RWPE1 (cell line): ENCODE results near the gene SOX12.
"Not testable (repeated sequence)": the region's sequence is repeated elsewhere in the genome, so short reads cannot be mapped to it uniquely, and the experiment has no call there.

ENCODE experiments used
- CTCF ChIA-PET: fragments of 350-600 bp; sonication (Branson Sonifier 250); formaldehyde crosslinking; extraction: SDS; loops from one replicate; lab custom pipeline; 2021; lab: Yijun Ruan, JAX
- POLR2A ChIA-PET: fragments of 400-600 bp; formaldehyde crosslinking; extraction: SDS; loops from one replicate; lab custom pipeline; 2020; ENCODE audit warnings: antibody characterized with exemption; ENCODE audit not compliant: low non-redundant PET; lab: Yijun Ruan, JAX
- DNase-seq: peaks from one replicate; pipeline ENCODE4 v3.0.0; 2012; ENCODE audit warnings: low spot score
- H3K27ac ChIP-seq: fragments of 450-650 bp; 2 replicates; pipeline ENCODE4 v1.5.1; 2017
- TF ChIP-seq, protein P1 (sequence below): fragments of 450-650 bp; conservative IDR thresholded peaks from 2 replicates; pipeline ENCODE4 v1.5.1; 2017; ENCODE audit warnings: low read depth, mild to moderate bottlenecking

The SOX12 gene

GRCh38 chr20:347317-347639, 21.9 kb downstream of the SOX12 start:
- CTCF ChIA-PET = interaction anchor here (0.8 to 1.2 kb wide), 2 partner anchors 17 to 66 kb away, joined by 3 read pairs; no protein-coding TSS in a partner anchor
- H3K27ac ChIP-seq = peak overlapping the region; percentile 96
- DNase-seq = no peak
- TF ChIP-seq, protein P1, sequence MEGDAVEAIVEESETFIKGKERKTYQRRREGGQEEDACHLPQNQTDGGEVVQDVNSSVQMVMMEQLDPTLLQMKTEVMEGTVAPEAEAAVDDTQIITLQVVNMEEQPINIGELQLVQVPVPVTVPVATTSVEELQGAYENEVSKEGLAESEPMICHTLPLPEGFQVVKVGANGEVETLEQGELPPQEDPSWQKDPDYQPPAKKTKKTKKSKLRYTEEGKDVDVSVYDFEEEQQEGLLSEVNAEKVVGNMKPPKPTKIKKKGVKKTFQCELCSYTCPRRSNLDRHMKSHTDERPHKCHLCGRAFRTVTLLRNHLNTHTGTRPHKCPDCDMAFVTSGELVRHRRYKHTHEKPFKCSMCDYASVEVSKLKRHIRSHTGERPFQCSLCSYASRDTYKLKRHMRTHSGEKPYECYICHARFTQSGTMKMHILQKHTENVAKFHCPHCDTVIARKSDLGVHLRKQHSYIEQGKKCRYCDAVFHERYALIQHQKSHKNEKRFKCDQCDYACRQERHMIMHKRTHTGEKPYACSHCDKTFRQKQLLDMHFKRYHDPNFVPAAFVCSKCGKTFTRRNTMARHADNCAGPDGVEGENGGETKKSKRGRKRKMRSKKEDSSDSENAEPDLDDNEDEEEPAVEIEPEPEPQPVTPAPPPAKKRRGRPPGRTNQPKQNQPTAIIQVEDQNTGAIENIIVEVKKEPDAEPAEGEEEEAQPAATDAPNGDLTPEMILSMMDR = no peak
- POLR2A ChIA-PET = interaction anchor here (0.5 kb wide), 1 partner anchor 1068 kb away, joined by 3 read pairs; no protein-coding TSS in a partner anchor

DNA sequence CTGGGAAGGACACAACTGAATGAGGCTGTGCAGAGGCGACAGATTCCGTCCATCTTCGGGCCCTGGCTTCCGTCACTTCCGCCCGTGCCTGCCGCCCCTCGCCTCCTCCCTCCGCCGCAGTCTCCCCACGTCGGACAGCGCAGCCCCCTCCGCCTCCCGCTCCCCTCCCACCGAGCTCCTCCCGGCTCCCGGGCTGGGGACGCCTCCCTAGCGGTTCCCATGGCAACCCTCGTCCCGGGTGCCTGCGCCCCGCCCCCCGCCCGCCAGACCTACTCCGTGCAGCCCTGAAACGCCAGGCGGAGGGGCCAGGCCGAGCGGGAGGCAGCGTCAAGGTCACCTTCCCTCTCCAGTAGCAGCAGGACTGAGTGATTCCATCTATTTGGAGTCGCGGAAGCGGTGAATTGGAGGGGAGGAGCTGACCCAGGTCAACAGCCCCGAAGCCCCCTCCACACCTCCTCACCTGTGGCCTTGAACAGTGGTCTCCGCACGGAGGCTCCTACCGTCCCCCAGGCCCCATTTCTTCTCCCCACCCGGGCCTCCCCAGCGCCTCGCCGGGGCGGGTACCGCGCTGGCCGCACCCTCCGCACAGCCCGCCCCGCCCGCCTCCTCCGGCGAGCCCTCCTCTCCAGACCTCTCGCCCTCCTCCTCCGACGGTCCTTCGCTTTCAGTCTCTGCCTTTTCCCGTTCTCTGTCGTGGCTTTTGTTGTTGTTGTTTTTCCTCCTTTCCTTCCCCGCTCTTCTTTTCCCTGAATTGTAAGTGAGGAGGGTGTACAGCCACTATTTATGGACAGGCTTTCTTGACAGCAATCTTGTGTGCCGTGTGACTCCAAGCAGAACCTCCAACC, 22.5 kb downstream of the SOX12 start:
- ChIA-PET POLR2A (interaction anchor here (0.5 kb wide), 1 partner anchor 1068 kb away, joined by 3 read pairs; no protein-coding TSS in a partner anchor), CTCF (interaction anchor here (0.6 to 0.8 kb wide), 2 partner anchors 36 to 67 kb away, joined by 3 read pairs; no protein-coding TSS in a partner anchor)
- TF ChIP-seq, protein P1 = no peak
- peak overlapping the region; percentile 96 for H3K27ac ChIP-seq
- DNase-seq = peak; percentile 99

- CTCF ChIA-PET = interaction anchor here (0.7 kb wide), 1 partner anchor 31 kb away, joined by 3 read pairs; no protein-coding TSS in a partner anchor
- DNase-seq = no peak
- H3K27ac ChIP-seq = peak overlapping the region; percentile 96
- TF ChIP-seq, protein P1 = no peak
- POLR2A ChIA-PET = no interaction called here
Measured at GRCh38 chr20:348972-349841, 23.9 kb downstream of the SOX12 start.

- POLR2A ChIA-PET = no interaction called here
Measured at GRCh38 chr20:353166-353565, 27.8 kb downstream of the SOX12 start.

DNA sequence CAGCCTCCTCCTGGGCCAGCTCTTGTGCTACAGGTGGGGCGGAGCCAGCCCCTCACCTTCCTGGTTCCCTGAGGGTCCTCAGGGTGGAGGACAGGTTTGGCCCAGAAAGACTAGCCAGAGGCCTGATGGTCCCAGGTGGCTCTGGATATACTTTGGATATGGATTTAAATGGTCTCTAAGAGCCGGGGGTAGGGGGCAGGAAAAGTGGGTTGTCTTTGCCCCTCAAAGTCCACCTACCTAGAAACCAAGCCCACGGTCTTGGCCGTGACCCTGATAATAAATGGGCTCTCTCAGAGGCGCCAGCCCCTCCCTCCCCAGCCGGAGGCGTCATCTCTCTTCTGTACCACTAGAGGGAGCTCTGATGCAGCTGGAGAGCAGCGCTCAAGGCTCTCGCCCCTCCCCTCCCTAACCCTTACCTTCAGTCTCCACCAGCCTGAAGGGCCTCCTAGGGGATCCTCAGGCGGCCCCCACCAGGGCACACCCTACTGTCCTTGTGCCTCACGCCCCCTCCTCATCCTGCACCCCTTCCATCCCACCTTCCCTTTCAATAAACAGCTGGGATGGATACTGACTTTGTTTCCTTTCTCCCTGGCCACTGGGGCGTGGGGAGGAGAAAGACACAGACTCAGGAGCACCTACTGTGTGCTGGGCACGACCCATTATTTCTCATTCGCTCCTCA, 29.1 kb downstream of the SOX12 start:
- ChIA-PET POLR2A (no interaction called here), CTCF (interaction anchor here (0.6 to 2.6 kb wide), 9 partner anchors 34 to 138 kb away, joined by 3 to 13 read pairs (median 4); no protein-coding TSS in a partner anchor)
- TF ChIP-seq, protein P1 = peak; percentile 97
- peak overlapping the region; percentile 51 for H3K27ac ChIP-seq
- DNase-seq = peak; percentile 86

More at GRCh38 chr20:353166-353565, 27.8 kb downstream of the SOX12 start:
- DNase-seq = no peak
- CTCF ChIA-PET = interaction anchor here (2.1 kb wide), 1 partner anchor 79 kb away, joined by 9 read pairs; no protein-coding TSS in a partner anchor
- H3K27ac ChIP-seq = peak overlapping the region; percentile 51
- TF ChIP-seq, protein P1 = no peak

DNA sequence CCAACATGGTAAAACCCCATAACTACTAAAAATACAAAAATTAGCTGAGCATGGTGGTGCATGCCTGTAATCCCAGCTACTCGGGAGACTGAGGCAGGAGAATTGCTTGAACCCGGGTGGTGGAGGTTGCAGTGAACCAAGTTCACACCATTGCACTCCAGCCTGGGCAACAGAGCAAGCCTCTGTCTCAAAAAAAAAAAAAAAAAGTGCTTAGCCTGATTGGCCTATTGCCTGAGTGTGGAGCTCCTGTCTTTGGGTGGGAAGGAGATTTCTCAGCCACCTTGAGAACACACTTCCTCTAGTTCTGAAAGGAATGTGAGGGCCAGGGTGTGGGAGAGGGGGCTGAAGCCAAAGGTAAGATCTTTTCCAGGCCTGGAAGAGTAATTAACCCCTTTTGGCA, 30.8 kb downstream of the SOX12 start:
- DNase-seq = not testable (repeated sequence)
- ChIA-PET POLR2A (interaction anchor here (0.5 to 0.7 kb wide), 3 partner anchors 50 to 187 kb away, joined by 3 to 10 read pairs (median 7); partner anchors contain the start of gene CSNK2A1), CTCF (interaction anchor here (0.6 to 2.6 kb wide), 4 partner anchors 11 to 837 kb away, joined by 3 to 13 read pairs (median 4); no protein-coding TSS in a partner anchor)
- H3K27ac ChIP-seq = peak overlapping the region; percentile 51
